ENCODE measurements around the gene C3orf49. TPM values are rescaled to one million over a fixed set of nuclear protein-coding genes. Genes with fewer than 3 reads are reported as not detected.
A peak's percentile ranks its signal among the peaks of the same experiment; 100 is the strongest.

C3orf49 gene
- total RNA-seq, 2 experiments from 2014 or later: not detected

- CTCF ChIA-PET: no interaction called here
- intact Hi-C loops (cut with micrococcal nuclease): loop anchor here (1.0 kb wide), 1 partner anchor 13 kb away; no protein-coding TSS in a partner anchor
- no peaks in the 10 kb centered on the region for H3K27me3 Mint-ChIP-seq (ENCODE audit: low read depth)
- peak overlapping the region; percentile 75 for H3K27ac Mint-ChIP-seq
- no peaks in the 10 kb centered on the region for H3K9me3 Mint-ChIP-seq
- peaks cover 30% of the 10 kb centered on the region for H3K4me1 Mint-ChIP-seq (ENCODE audit: low read depth)
- H3K36me3 Mint-ChIP-seq (ENCODE audit: low read depth): peaks cover 6% of the 10 kb centered on the region
- no peak overlapping the region for H3K4me3 Mint-ChIP-seq
- no peak for DNase-seq
Observed at GRCh38 chr3:63855333-63855940, 36.3 kb downstream of the C3orf49 start.

GRCh38 chr3:63857311-63857710, 38.2 kb downstream of the C3orf49 start:
- DNase-seq: no peak
- Mint-ChIP-seq H3K36me3 (ENCODE audit: low read depth) (peaks cover 3% of the 10 kb centered on the region), H3K4me1 (ENCODE audit: low read depth) (peaks cover 47% of the 10 kb centered on the region), H3K4me3 (no peak overlapping the region), H3K27ac (no peak overlapping the region), H3K27me3 (ENCODE audit: low read depth) (no peaks in the 10 kb centered on the region), H3K9me3 (no peaks in the 10 kb centered on the region)
- intact Hi-C loops (cut with micrococcal nuclease): no loop called here
- CTCF ChIA-PET: no interaction called here

- Mint-ChIP-seq H3K4me1 (ENCODE audit: low read depth) (peaks cover 56% of the 10 kb centered on the region), H3K27ac (no peak overlapping the region), H3K27me3 (ENCODE audit: low read depth) (no peaks in the 10 kb centered on the region), H3K4me3 (no peak overlapping the region), H3K9me3 (no peaks in the 10 kb centered on the region), H3K36me3 (ENCODE audit: low read depth) (peaks cover 11% of the 10 kb centered on the region)
- CTCF ChIA-PET: interaction anchor here (1.1 kb wide), 1 partner anchor 12 kb away, joined by 3 read pairs; no protein-coding TSS in a partner anchor
- intact Hi-C loops (cut with micrococcal nuclease): loop anchor here (5.0 kb wide), 1 partner anchor 107 kb away; no protein-coding TSS in a partner anchor
- DNase-seq: no peak
Observed at GRCh38 chr3:63860776-63861175, 41.7 kb downstream of the C3orf49 start.

- H3K27me3 Mint-ChIP-seq (ENCODE audit: low read depth): no peaks in the 10 kb centered on the region
- CTCF ChIA-PET: no interaction called here
- peaks cover 53% of the 10 kb centered on the region for H3K4me1 Mint-ChIP-seq (ENCODE audit: low read depth)
- no peak overlapping the region for H3K27ac Mint-ChIP-seq
- intact Hi-C loops (cut with micrococcal nuclease): loop anchor here (5.0 kb wide), 1 partner anchor 106 kb away; no protein-coding TSS in a partner anchor
- H3K36me3 Mint-ChIP-seq (ENCODE audit: low read depth): peaks cover 12% of the 10 kb centered on the region
- no peak for DNase-seq
- no peaks in the 10 kb centered on the region for H3K9me3 Mint-ChIP-seq
- H3K4me3 Mint-ChIP-seq: no peak overlapping the region
Observed at GRCh38 chr3:63861306-63861705, 42.2 kb downstream of the C3orf49 start.

- H3K9me3 Mint-ChIP-seq: no peaks in the 10 kb centered on the region
- H3K36me3 Mint-ChIP-seq (ENCODE audit: low read depth): peaks cover 22% of the 10 kb centered on the region
- no peak for DNase-seq
- CTCF ChIA-PET: no interaction called here
- intact Hi-C loops (cut with micrococcal nuclease): loop anchor here (2.0 to 5.0 kb wide), 2 partner anchors 105 to 160 kb away; partner anchors contain the start of gene PSMD6
- H3K27me3 Mint-ChIP-seq (ENCODE audit: low read depth): no peaks in the 10 kb centered on the region
- H3K27ac Mint-ChIP-seq: peak overlapping the region; percentile 91
- H3K4me1 Mint-ChIP-seq (ENCODE audit: low read depth): peaks cover 54% of the 10 kb centered on the region
- peak overlapping the region; percentile 93 for H3K4me3 Mint-ChIP-seq
Observed at GRCh38 chr3:63862804-63863149, 43.7 kb downstream of the C3orf49 start.

- Mint-ChIP-seq H3K4me3 (peak within 1 kb of the TSS; percentile 93), H3K4me1 (ENCODE audit: low read depth) (peaks cover 58% of the 10 kb centered on the region), H3K27ac (peak within 1 kb of the TSS; percentile 92), H3K27me3 (ENCODE audit: low read depth) (no peaks in the 10 kb centered on the region), H3K36me3 (ENCODE audit: low read depth) (peaks cover 24% of the 10 kb centered on the region), H3K9me3 (no peaks in the 10 kb centered on the region)
- peak; percentile 56 for DNase-seq
- intact Hi-C loops (cut with micrococcal nuclease): loop anchor here (1.0 to 5.0 kb wide), 3 partner anchors 48 to 159 kb away; partner anchors contain the start of gene PSMD6
- CTCF ChIA-PET: no interaction called here
Observed at GRCh38 chr3:63863150-63864007, 44.3 kb downstream of the C3orf49 start, which contains the start of the genes ATXN7 and THOC7. Gene ATXN7, plus strand, starts transcription at chr3:63863867. Its CDS starts 48,732 bp downstream, at chr3:63912599. Gene THOC7, minus strand, starts transcription at chr3:63863805. Its CDS starts 15 bp downstream, at chr3:63863790.

GRCh38 chr3:63864008-63864964, 45.2 kb downstream of the C3orf49 start:
- Mint-ChIP-seq H3K4me3 (peak overlapping the region; percentile 84), H3K9me3 (no peaks in the 10 kb centered on the region), H3K4me1 (ENCODE audit: low read depth) (peaks cover 59% of the 10 kb centered on the region), H3K36me3 (ENCODE audit: low read depth) (peaks cover 27% of the 10 kb centered on the region), H3K27ac (peak overlapping the region; percentile 92), H3K27me3 (ENCODE audit: low read depth) (no peaks in the 10 kb centered on the region)
- peak; percentile 50 for DNase-seq
- CTCF ChIA-PET: interaction anchor here (0.9 kb wide), 1 partner anchor 29 kb away, joined by 3 read pairs; no protein-coding TSS in a partner anchor
- intact Hi-C loops (cut with micrococcal nuclease): loop anchor here (1.0 to 5.0 kb wide), 2 partner anchors 47 to 103 kb away; no protein-coding TSS in a partner anchor

GRCh38 chr3:63864965-63865327, 45.8 kb downstream of the C3orf49 start:
- Mint-ChIP-seq H3K27me3 (ENCODE audit: low read depth) (no peaks in the 10 kb centered on the region), H3K36me3 (ENCODE audit: low read depth) (peaks cover 28% of the 10 kb centered on the region), H3K27ac (peak overlapping the region; percentile 92), H3K9me3 (no peaks in the 10 kb centered on the region), H3K4me1 (ENCODE audit: low read depth) (peaks cover 57% of the 10 kb centered on the region), H3K4me3 (peak overlapping the region; percentile 84)
- intact Hi-C loops (cut with micrococcal nuclease): loop anchor here (1.0 to 5.0 kb wide), 2 partner anchors 46 to 102 kb away; no protein-coding TSS in a partner anchor
- CTCF ChIA-PET: interaction anchor here (0.9 kb wide), 1 partner anchor 28 kb away, joined by 3 read pairs; no protein-coding TSS in a partner anchor
- no peak for DNase-seq

- DNase-seq: no peak
- Mint-ChIP-seq H3K9me3 (no peaks in the 10 kb centered on the region), H3K4me3 (no peak overlapping the region), H3K27ac (no peak overlapping the region), H3K27me3 (ENCODE audit: low read depth) (no peaks in the 10 kb centered on the region), H3K36me3 (ENCODE audit: low read depth) (peaks cover 28% of the 10 kb centered on the region), H3K4me1 (ENCODE audit: low read depth) (peaks cover 45% of the 10 kb centered on the region)
- CTCF ChIA-PET: interaction anchor here (0.7 kb wide), 1 partner anchor 18 kb away, joined by 3 read pairs; no protein-coding TSS in a partner anchor
- intact Hi-C loops (cut with micrococcal nuclease): no loop called here
Observed at GRCh38 chr3:63867225-63867624, 48.1 kb downstream of the C3orf49 start.

- no peak for DNase-seq
- Mint-ChIP-seq H3K36me3 (ENCODE audit: low read depth) (peaks cover 19% of the 10 kb centered on the region), H3K4me1 (ENCODE audit: low read depth) (peaks cover 42% of the 10 kb centered on the region), H3K9me3 (no peaks in the 10 kb centered on the region), H3K27ac (no peak overlapping the region), H3K4me3 (no peak overlapping the region), H3K27me3 (ENCODE audit: low read depth) (no peaks in the 10 kb centered on the region)
- CTCF ChIA-PET: interaction anchor here (0.7 to 1.6 kb wide), 3 partner anchors 28 to 614 kb away, joined by 3 to 8 read pairs (median 3); no protein-coding TSS in a partner anchor
- intact Hi-C loops (cut with micrococcal nuclease): no loop called here
Observed at GRCh38 chr3:63869940-63870614, 51.0 kb downstream of the C3orf49 start.

GRCh38 chr3:63870615-63871005, 51.5 kb downstream of the C3orf49 start:
- peaks cover 16% of the 10 kb centered on the region for H3K36me3 Mint-ChIP-seq (ENCODE audit: low read depth)
- H3K27ac Mint-ChIP-seq: no peak overlapping the region
- intact Hi-C loops (cut with micrococcal nuclease): no loop called here
- peaks cover 41% of the 10 kb centered on the region for H3K4me1 Mint-ChIP-seq (ENCODE audit: low read depth)
- CTCF ChIA-PET: interaction anchor here (1.6 kb wide), 1 partner anchor 27 kb away, joined by 8 read pairs; no protein-coding TSS in a partner anchor
- no peak overlapping the region for H3K4me3 Mint-ChIP-seq
- no peaks in the 10 kb centered on the region for H3K27me3 Mint-ChIP-seq (ENCODE audit: low read depth)
- DNase-seq: no peak
- H3K9me3 Mint-ChIP-seq: no peaks in the 10 kb centered on the region
